Tibial artery (tissue), 4 donors: ENCODE measurements around the gene DLX5.

Experiments
- DNase-seq, 2 donors: peaks; one replicate each; pipeline ENCODE4 v3.0.0-alpha.2; 2019
- H3K27ac ChIP-seq, 2 donors: fragments of 200-600 bp; sonication (generic) in 1 of 2; 1 replicate in 1 of 2; 2 replicates in 1 of 2; pipeline ENCODE4 v1.5.1; 2018 to 2019; ENCODE audit warnings: mild to moderate bottlenecking in 1 of 2
- H3K27me3 ChIP-seq, 2 donors: fragments of 200-600 bp; sonication (generic) in 1 of 2; one replicate each; pipeline versions ENCODE4 v1.5.1 to v1.6.0; 2016 to 2019
- H3K36me3 ChIP-seq, 3 donors: fragments of 200-600 bp; sonication (generic) in 2 of 3; one replicate each; pipeline ENCODE4 v1.5.1; 2016 to 2019; ENCODE audit warnings: mild to moderate bottlenecking in 2 of 3
- H3K4me1 ChIP-seq, 4 donors: fragments of 200-600 bp; sonication (generic) in 2 of 4; 1 replicate in 3 of 4; 2 replicates in 1 of 4; pipeline ENCODE4 v1.5.1; 2016 to 2019
- H3K4me3 ChIP-seq, 2 donors: fragments of 200-600 bp; sonication (generic) in 1 of 2; 1 replicate in 1 of 2; 2 replicates in 1 of 2; pipeline ENCODE4 v1.5.1; 2018 to 2019; ENCODE audit warnings: mild to moderate bottlenecking in 2 of 2
- H3K9me3 ChIP-seq, 3 donors: fragments of 200-600 bp; sonication (generic) in 1 of 3; one replicate each; pipeline ENCODE4 v1.5.1; 2016 to 2019
- intact Hi-C: fragments of 100-400 bp; cut with DNase I; formaldehyde crosslinking; loops from one replicate; pipeline ENCODE4 v1.15.0; 2023; ENCODE audit warnings: low total_unique reads
- TF ChIP-seq, protein P1 (sequence below), 2 experiments: fragments of 200-600 bp in 1 of 2; fragments of 450-650 bp in 1 of 2; IDR thresholded peaks; one replicate each; pipeline ENCODE4 v1.5.1; 2017 to 2019; ENCODE audit warnings: antibody characterized with exemption in 2 of 2, mild to moderate bottlenecking in 1 of 2, moderate library complexity in 1 of 2

Gene DLX5

DNA sequence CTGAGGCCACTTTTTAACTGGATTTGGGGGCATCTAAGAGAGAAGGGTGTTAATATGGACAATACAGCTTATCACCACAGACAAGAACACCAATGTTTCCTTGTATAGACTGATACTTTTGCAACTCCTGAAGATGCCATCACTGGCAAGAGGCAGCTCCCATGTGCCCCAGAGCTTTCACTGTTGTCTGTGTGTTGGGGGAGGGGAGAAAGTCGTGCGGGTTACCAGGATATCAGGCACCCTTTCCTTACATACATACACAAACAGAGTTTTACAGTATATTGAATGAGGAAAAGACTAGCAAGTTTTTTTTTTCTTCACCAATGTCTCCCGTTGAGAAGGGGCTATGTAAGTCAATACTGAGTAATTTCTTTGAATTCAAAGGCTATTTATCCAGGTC lies 23.4 kb downstream of the DLX5 start:
- Histone ChIP-seq H3K9me3 (no peaks in the 10 kb centered on the region), H3K4me3 (no peak overlapping the region), H3K27ac (no peak overlapping the region), H3K36me3 (no peaks in the 10 kb centered on the region), H3K4me1 (peaks cover 0 to 44% (median 19%) of the 10 kb centered on the region in 4 donors), H3K27me3 (peaks cover 8 to 97% of the 10 kb centered on the region in 2 donors)
- TF ChIP-seq, protein P1, sequence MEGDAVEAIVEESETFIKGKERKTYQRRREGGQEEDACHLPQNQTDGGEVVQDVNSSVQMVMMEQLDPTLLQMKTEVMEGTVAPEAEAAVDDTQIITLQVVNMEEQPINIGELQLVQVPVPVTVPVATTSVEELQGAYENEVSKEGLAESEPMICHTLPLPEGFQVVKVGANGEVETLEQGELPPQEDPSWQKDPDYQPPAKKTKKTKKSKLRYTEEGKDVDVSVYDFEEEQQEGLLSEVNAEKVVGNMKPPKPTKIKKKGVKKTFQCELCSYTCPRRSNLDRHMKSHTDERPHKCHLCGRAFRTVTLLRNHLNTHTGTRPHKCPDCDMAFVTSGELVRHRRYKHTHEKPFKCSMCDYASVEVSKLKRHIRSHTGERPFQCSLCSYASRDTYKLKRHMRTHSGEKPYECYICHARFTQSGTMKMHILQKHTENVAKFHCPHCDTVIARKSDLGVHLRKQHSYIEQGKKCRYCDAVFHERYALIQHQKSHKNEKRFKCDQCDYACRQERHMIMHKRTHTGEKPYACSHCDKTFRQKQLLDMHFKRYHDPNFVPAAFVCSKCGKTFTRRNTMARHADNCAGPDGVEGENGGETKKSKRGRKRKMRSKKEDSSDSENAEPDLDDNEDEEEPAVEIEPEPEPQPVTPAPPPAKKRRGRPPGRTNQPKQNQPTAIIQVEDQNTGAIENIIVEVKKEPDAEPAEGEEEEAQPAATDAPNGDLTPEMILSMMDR (IDR thresholded peaks at IDR 0.05) = no peak
- no peak for DNase-seq
- intact Hi-C loops = no loop called here

DNA sequence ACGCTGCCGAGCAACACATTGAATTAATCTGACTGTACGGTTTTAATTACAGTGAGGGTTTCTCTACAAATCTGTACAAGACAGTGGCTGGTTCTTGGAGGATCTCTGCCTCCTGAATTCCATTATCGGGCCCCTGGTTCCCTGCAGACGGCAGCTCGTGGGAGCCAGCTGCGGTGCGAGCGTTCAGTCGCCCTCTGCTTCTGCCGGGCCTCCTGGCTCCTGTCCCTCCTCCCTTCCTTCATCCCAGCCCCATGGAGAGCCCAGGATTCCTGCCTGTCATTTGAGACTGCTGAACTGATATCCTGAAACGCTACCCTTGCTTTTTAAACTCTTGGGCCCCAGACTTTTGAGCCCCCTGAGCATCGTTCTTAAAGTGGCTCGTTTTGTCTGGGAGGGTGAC lies 25.9 kb downstream of the DLX5 start:
- DNase-seq = no peak
- H3K4me1 ChIP-seq = peaks cover 0 to 25% (median 7%) of the 10 kb centered on the region in 4 donors
- H3K9me3 ChIP-seq = no peaks in the 10 kb centered on the region
- no peak overlapping the region for H3K4me3 ChIP-seq
- no peak overlapping the region for H3K27ac ChIP-seq
- intact Hi-C loops = no loop called here
- TF ChIP-seq, protein P1 (IDR thresholded peaks at IDR 0.05) = no peak
- H3K36me3 ChIP-seq = no peaks in the 10 kb centered on the region
- peaks cover 4 to 100% of the 10 kb centered on the region in 2 donors for H3K27me3 ChIP-seq

- no peak overlapping the region for H3K27ac ChIP-seq
- peaks cover under 1 to 100% of the 10 kb centered on the region in 2 donors for H3K27me3 ChIP-seq
- peaks cover 0 to 22% (median 7%) of the 10 kb centered on the region in 4 donors for H3K4me1 ChIP-seq
- intact Hi-C loops = no loop called here
- H3K4me3 ChIP-seq = no peak overlapping the region
- DNase-seq = no peak
- TF ChIP-seq, protein P1 (IDR thresholded peaks at IDR 0.05) = no peak
- no peaks in the 10 kb centered on the region for H3K36me3 ChIP-seq
- H3K9me3 ChIP-seq = no peaks in the 10 kb centered on the region
Observed at GRCh38 chr7:96998333-96998732, 26.3 kb downstream of the DLX5 start.

- H3K4me1 ChIP-seq = peaks cover 0 to 25% (median 9%) of the 10 kb centered on the region in 4 donors
- H3K36me3 ChIP-seq = no peaks in the 10 kb centered on the region
- intact Hi-C loops = no loop called here
- no peak overlapping the region for H3K27ac ChIP-seq
- H3K27me3 ChIP-seq = peaks cover 0 to 100% of the 10 kb centered on the region in 2 donors
- H3K9me3 ChIP-seq = no peaks in the 10 kb centered on the region
- TF ChIP-seq, protein P1 (IDR thresholded peaks at IDR 0.05) = no peak
- no peak overlapping the region for H3K4me3 ChIP-seq
- DNase-seq = no peak
Observed at GRCh38 chr7:96997512-96998032, 27.1 kb downstream of the DLX5 start.

- Histone ChIP-seq H3K4me1 (peaks cover 0 to 30% (median 14%) of the 10 kb centered on the region in 4 donors), H3K4me3 (no peak overlapping the region), H3K36me3 (no peaks in the 10 kb centered on the region), H3K27ac (no peak overlapping the region), H3K9me3 (no peaks in the 10 kb centered on the region), H3K27me3 (peaks cover 0 to 100% of the 10 kb centered on the region in 2 donors)
- DNase-seq = no peak
- intact Hi-C loops = no loop called here
- TF ChIP-seq, protein P1 (IDR thresholded peaks at IDR 0.05) = no peak
Observed at GRCh38 chr7:96996958-96997511, 27.6 kb downstream of the DLX5 start.
